Measurements from ENCODE around the gene TMEM176B. TPM values are rescaled to one million over a fixed set of nuclear protein-coding genes. Genes with fewer than 3 reads are reported as not detected.
"Not testable (repeated sequence)": the region's sequence is repeated elsewhere in the genome, so short reads cannot be mapped to it uniquely, and the experiment has no call there.

The TMEM176B gene
- total and polyA plus RNA-seq, 2 donors (not counting 1 experiment from before 2014, with no cell fraction given) = 0.25 to 1.4 TPM

DNA sequence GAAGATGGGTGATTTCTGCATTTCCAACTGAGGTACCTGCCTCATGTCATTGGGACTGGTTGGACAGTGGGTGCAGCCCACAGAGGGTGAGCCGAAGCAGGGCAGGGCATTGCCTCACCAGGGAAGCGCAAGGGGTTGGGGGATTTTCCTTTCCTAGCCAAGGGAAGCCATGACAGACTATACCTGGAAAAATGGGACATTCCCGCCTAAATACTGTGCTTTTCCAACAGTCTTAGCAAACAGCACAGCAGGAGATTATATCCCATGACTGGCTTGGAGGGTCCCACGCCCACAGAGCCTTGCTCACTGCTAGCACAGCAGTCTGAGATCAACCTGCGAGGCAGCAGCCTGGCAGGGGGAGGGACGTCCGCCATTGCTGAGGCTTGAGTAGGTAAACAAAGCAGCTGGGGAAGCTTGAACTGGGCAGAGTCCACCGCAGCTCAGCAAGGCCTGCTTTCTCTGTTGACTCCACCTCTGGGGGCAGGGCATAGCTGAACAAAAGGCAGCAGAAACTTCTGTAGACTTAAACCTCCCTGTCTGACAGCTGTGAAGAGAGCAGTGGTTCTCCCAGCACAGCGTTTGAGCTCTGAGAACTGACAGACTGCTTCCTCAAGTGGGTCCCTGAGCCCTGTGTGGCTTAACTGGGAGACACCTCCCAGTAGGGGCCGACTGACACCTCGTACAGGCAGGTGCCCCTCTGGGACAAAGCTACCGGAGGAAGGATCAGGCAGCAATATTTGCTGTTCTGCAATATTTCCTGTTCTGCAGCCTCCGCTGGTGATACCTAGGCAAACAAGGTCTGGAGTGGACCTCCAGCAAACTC lies 7.7 kb upstream of the TMEM176B start:
- CTCF ChIA-PET = not testable (repeated sequence)

GRCh38 chr7:150806863-150807262 lies 6.7 kb upstream of the TMEM176B start:
- Histone ChIP-seq H3K27me3 (replicated peaks in 1 of 4; ENCODE audit: control extremely low read depth in 1 of 4, control insufficient read depth in 3 of 4, insufficient read depth in 4 of 4, low read length in 3 of 4) (peaks cover 0 to 40% (median 10%) of the 10 kb centered on the region in 4 experiments), H3K36me3 (replicated peaks in 1 of 2; ENCODE audit: control extremely low read depth in 1 of 2, control insufficient read depth in 1 of 2, extremely low read depth in 1 of 2, insufficient read depth in 2 of 2, low read length in 1 of 2) (no peaks in the 10 kb centered on the region), H3K79me2 (ENCODE audit: control insufficient read depth, insufficient read depth, low read length) (no peaks in the 10 kb centered on the region), H4K20me1 (ENCODE audit: control insufficient read depth, insufficient read depth, low read length, poor library complexity, severe bottlenecking) (no peaks in the 10 kb centered on the region), H3K4me1 (ENCODE audit: control insufficient read depth in 2 of 2, insufficient read depth in 2 of 2, low read length in 2 of 2) (peaks cover 0 to under 1% of the 10 kb centered on the region in 2 donors), H3K4me3 (ENCODE audit: control extremely low read depth in 1 of 5, extremely low read depth in 1 of 5, insufficient read depth in 1 of 5, low read depth in 2 of 5, low read length in 4 of 5) (no peak overlapping the region), H3K9ac (ENCODE audit: low read length) (no peak overlapping the region), H3K27ac (ENCODE audit: low read length in 2 of 2) (no peak overlapping the region), H2AFZ (ENCODE audit: insufficient read depth, low read depth, low read length, poor library complexity, severe bottlenecking) (no peak overlapping the region), H3K9me3 (ENCODE audit: control extremely low read depth in 1 of 3, control insufficient read depth in 2 of 3, insufficient read depth in 1 of 3, low read length in 2 of 3) (peaks cover 0 to 23% (median 15%) of the 10 kb centered on the region in 3 donors), H3K4me2 (replicated peaks; ENCODE audit: low read depth, low read length, poor library complexity, severe bottlenecking) (no peak overlapping the region)
- H3K4me3 Mint-ChIP-seq = no peak overlapping the region
- intact Hi-C loops (cut with micrococcal nuclease) = no loop called here
- no CpG with 5 or more reads among the region's 2 CpGs for WGBS (ENCODE audit: insufficient coverage)
- no peak overlapping the region for H3K27ac Mint-ChIP-seq
- H3K27me3 Mint-ChIP-seq = peaks cover 46% of the 10 kb centered on the region
- H3K4me1 Mint-ChIP-seq = peaks cover 2% of the 10 kb centered on the region
- peaks cover 4% of the 10 kb centered on the region for H3K9me3 Mint-ChIP-seq (ENCODE audit: insufficient read depth)
- no peak for DNase-seq
- POLR2A ChIA-PET = no interaction called here
- TF ChIP-seq EZH2 (IDR thresholded peaks at IDR 0.05; ENCODE audit: borderline replicate concordance, insufficient read depth, low read depth, low read length, poor library complexity, severe bottlenecking) (no peak), CTCF (IDR thresholded peaks at IDR 0.05) (no peak)
- CTCF ChIA-PET = no interaction called here
- no peak for ATAC-seq (ENCODE audit: low read depth)

More for the DNA sequence above, 7.7 kb upstream of the TMEM176B start:
- H3K27ac Mint-ChIP-seq; H3K4me1 ChIP-seq (ENCODE audit: control insufficient read depth in 2 of 2, insufficient read depth in 2 of 2, low read length in 2 of 2); DNase-seq; H3K4me2 ChIP-seq (replicated peaks; ENCODE audit: low read depth, low read length, poor library complexity, severe bottlenecking); H2AFZ ChIP-seq (ENCODE audit: insufficient read depth, low read depth, low read length, poor library complexity, severe bottlenecking); H4K20me1 ChIP-seq (ENCODE audit: control insufficient read depth, insufficient read depth, low read length, poor library complexity, severe bottlenecking); H3K4me1 Mint-ChIP-seq; H3K4me3 ChIP-seq (ENCODE audit: control extremely low read depth in 1 of 5, extremely low read depth in 1 of 5, insufficient read depth in 1 of 5, low read depth in 2 of 5, low read length in 4 of 5); POLR2A ChIA-PET; H3K79me2 ChIP-seq (ENCODE audit: control insufficient read depth, insufficient read depth, low read length); H3K9ac ChIP-seq (ENCODE audit: low read length); H3K4me3 Mint-ChIP-seq; ATAC-seq (ENCODE audit: low read depth); H3K9me3 Mint-ChIP-seq (ENCODE audit: insufficient read depth); H3K27ac ChIP-seq (ENCODE audit: low read length in 2 of 2); intact Hi-C loops (cut with micrococcal nuclease); H3K36me3 ChIP-seq (replicated peaks in 1 of 2; ENCODE audit: control extremely low read depth in 1 of 2, control insufficient read depth in 1 of 2, extremely low read depth in 1 of 2, insufficient read depth in 2 of 2, low read length in 1 of 2): not testable (repeated sequence)
- peaks cover 39% of the 10 kb centered on the region for H3K27me3 Mint-ChIP-seq
- peaks cover 0 to 32% (median 7%) of the 10 kb centered on the region in 4 experiments for H3K27me3 ChIP-seq (replicated peaks in 1 of 4; ENCODE audit: control extremely low read depth in 1 of 4, control insufficient read depth in 3 of 4, insufficient read depth in 4 of 4, low read length in 3 of 4)
- H3K9me3 ChIP-seq (ENCODE audit: control extremely low read depth in 1 of 3, control insufficient read depth in 2 of 3, insufficient read depth in 1 of 3, low read length in 2 of 3) = peaks cover 0 to 23% (median 15%) of the 10 kb centered on the region in 3 donors
- 80% methylated on average over 10 of the region's 13 CpGs for WGBS (ENCODE audit: insufficient coverage)

All from B cell (primary cell).